HG03378 (cell line): ENCODE measurements around the gene PDE1A.

Experiments
- ATAC-seq: cut with Tn5 transposase; IDR thresholded peaks from one replicate; pipeline ENCODE4 v1.9.1; 2021; ENCODE audit warnings: mild to moderate bottlenecking, moderate library complexity; ENCODE audit not compliant: unreplicated experiment

PDE1A gene

GRCh38 chr2:182144041-182144775, 282.6 kb downstream of the PDE1A start:
- ATAC-seq = no peak

GRCh38 chr2:182142062-182142461, 284.8 kb downstream of the PDE1A start:
- ATAC-seq = no peak

DNA sequence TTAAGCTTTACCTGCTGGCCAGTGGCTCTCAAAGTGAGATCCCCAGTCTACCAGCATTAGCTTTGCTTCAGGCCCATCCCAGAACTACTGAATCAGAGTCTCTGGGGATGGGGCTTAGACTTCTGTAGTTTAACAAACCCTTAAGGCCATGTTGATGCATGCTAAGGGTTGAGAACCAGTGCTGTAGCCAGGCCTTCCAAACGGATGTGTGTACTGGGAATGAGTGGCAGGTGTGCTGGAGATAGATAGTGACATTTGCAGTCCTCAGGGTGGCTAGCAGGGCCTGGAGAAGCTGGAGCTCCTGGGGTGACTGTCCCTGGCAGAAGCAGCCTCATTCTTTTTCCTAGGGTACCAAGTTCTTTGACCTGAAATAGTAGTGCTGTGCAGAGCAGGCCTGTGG, 292.6 kb downstream of the PDE1A start:
- ATAC-seq = no peak

- ATAC-seq = no peak
These were observed 293.5 kb downstream of the PDE1A start for GRCh38 chr2:182133195-182133891.

- no peak for ATAC-seq
These were observed 294.2 kb downstream of the PDE1A start for GRCh38 chr2:182132605-182133004.

DNA sequence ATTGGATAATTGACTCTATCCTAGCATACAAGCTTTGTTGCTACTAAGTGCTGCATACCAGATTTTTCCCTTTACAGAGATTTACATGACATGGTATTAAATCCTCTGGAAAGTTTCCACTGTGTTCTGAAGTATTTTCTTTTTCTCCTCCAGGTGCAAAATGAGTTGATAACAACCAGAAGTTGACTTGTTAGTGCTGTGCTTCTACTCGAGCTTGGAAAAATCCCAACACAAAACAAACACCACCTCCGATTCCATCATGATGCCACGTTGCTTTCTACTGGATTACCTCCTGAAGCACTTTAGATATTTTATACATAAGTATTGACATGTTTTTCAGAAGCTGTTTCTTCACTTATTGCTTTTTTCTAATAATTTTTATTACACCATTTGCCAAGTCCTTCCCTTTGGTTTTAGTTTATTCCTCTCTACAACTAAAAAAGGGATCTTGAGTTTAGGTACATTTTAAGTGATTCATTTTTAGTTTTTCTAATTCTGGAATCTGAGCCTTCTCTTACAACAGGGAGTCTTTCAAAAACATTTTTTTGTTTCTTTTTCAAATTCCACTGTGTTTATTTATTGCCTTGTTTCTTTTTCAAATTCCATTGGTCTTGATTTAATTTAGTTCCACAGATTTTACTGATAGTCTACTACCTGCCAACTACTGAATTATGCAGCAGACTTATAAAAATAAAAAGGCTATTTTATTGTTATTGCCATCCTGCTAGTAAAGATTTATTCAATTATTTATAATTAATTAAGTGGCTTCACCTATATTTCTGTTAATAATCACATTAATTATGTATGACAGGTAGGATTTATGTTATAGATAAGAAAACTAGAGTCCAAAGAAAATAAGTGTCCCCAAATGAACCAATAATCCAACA, 297.8 kb downstream of the PDE1A start:
- no peak for ATAC-seq

GRCh38 chr2:182117196-182117595, 309.6 kb downstream of the PDE1A start:
- ATAC-seq = no peak

- no peak for ATAC-seq
These were observed 310.1 kb downstream of the PDE1A start for GRCh38 chr2:182116774-182117173.

- ATAC-seq = no peak
These were observed 311.6 kb downstream of the PDE1A start for GRCh38 chr2:182115258-182115657.

- no peak for ATAC-seq
These were observed 313.5 kb downstream of the PDE1A start for GRCh38 chr2:182113334-182113733.

- ATAC-seq = no peak
These were observed 316.5 kb downstream of the PDE1A start for GRCh38 chr2:182110347-182110746.

GRCh38 chr2:182103526-182103925, 323.3 kb downstream of the PDE1A start:
- no peak for ATAC-seq

GRCh38 chr2:182101263-182101662, 325.6 kb downstream of the PDE1A start:
- no peak for ATAC-seq

DNA sequence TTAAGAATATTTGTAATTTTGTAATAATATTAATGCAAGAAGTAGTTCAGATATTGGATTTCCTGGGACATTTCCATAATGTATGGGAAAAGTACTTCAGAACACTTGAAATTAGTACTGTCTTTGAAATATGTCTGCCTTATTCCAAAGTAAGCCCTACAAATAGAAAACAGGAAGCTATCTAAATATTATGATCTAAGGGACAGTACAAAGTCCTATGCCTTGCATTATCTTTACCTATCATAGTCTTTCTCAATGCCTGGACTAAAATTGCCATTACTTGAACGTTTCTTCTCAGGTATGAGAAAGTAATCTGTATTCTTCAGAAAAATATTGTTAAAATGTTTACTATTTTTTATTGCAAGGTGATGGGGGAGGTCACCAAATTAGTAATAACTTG, 328.2 kb downstream of the PDE1A start:
- ATAC-seq = no peak

GRCh38 chr2:182097571-182098164, 329.2 kb downstream of the PDE1A start:
- no peak for ATAC-seq

GRCh38 chr2:182090486-182090885, 336.4 kb downstream of the PDE1A start:
- ATAC-seq = no peak
